ENCODE measurements around the gene HRK.

Gene HRK

GRCh38 chr12:116915326-116915725 is 34.1 kb upstream of the HRK start:
- H3K27me3 Mint-ChIP-seq (ENCODE audit: low read depth) = peaks cover 3% of the 10 kb centered on the region
- H3K4me3 Mint-ChIP-seq = no peak overlapping the region
- peaks cover 28% of the 10 kb centered on the region for H3K36me3 Mint-ChIP-seq (ENCODE audit: low read depth)
- H3K4me1 Mint-ChIP-seq (ENCODE audit: low read depth) = peaks cover 38% of the 10 kb centered on the region
- H3K27ac Mint-ChIP-seq = no peak overlapping the region
- H3K9me3 Mint-ChIP-seq = peaks cover 3% of the 10 kb centered on the region

- H3K4me3 Mint-ChIP-seq = peak within 1 kb of the TSS; percentile 80
- H3K27me3 Mint-ChIP-seq (ENCODE audit: low read depth) = peaks cover 34% of the 10 kb centered on the region
- peaks cover 19% of the 10 kb centered on the region for H3K36me3 Mint-ChIP-seq (ENCODE audit: low read depth)
- H3K27ac Mint-ChIP-seq = peak within 1 kb of the TSS; percentile 31
- H3K9me3 Mint-ChIP-seq = peaks cover 3% of the 10 kb centered on the region
- peaks cover 22% of the 10 kb centered on the region for H3K4me1 Mint-ChIP-seq (ENCODE audit: low read depth)
Measured at GRCh38 chr12:116910645-116911451, 29.6 kb upstream of the HRK start, which contains the start of gene FBXW8. Gene FBXW8, plus strand, starts transcription at chr12:116910950. Its CDS starts 88 bp downstream, at chr12:116911038.

GRCh38 chr12:116910280-116910644 is 29.0 kb upstream of the HRK start:
- Mint-ChIP-seq H3K36me3 (ENCODE audit: low read depth) (peaks cover 13% of the 10 kb centered on the region), H3K4me3 (peak overlapping the region; percentile 80), H3K27me3 (ENCODE audit: low read depth) (peaks cover 34% of the 10 kb centered on the region), H3K27ac (peak overlapping the region; percentile 31), H3K4me1 (ENCODE audit: low read depth) (peaks cover 20% of the 10 kb centered on the region), H3K9me3 (peaks cover 3% of the 10 kb centered on the region)

- peaks cover 62% of the 10 kb centered on the region for H3K27me3 Mint-ChIP-seq (ENCODE audit: low read depth)
- no peak overlapping the region for H3K27ac Mint-ChIP-seq
- H3K9me3 Mint-ChIP-seq = peaks cover 3% of the 10 kb centered on the region
- H3K4me1 Mint-ChIP-seq (ENCODE audit: low read depth) = peaks cover 4% of the 10 kb centered on the region
- H3K36me3 Mint-ChIP-seq (ENCODE audit: low read depth) = peaks cover 3% of the 10 kb centered on the region
- no peak overlapping the region for H3K4me3 Mint-ChIP-seq
Measured at GRCh38 chr12:116906285-116906684, 25.0 kb upstream of the HRK start.

DNA sequence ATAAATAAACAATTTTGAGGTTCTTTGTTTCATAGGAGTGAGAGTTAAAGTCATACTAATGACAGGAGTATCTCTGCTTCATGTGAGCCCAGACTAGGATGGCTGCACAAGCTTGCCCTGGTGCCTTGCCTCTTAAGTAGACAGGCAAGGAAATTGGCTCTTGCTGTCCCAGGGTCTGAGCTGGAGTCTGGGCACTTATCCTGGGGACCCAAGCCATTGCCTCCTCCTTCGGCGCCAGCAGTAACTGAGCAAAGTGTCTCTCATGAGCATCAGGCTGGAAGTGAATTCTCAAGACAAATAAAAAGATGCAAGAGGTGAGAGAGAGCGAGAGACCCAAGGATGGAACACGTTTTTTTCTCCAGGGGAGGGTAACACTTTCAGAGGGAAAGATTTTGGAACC is 22.6 kb upstream of the HRK start:
- Mint-ChIP-seq H3K27ac (no peak overlapping the region), H3K27me3 (ENCODE audit: low read depth) (peaks cover 64% of the 10 kb centered on the region), H3K4me3 (no peak overlapping the region), H3K4me1 (ENCODE audit: low read depth) (no peaks in the 10 kb centered on the region), H3K36me3 (ENCODE audit: low read depth) (no peaks in the 10 kb centered on the region), H3K9me3 (no peaks in the 10 kb centered on the region)

GRCh38 chr12:116901612-116902011 is 20.4 kb upstream of the HRK start:
- Mint-ChIP-seq H3K4me1 (ENCODE audit: low read depth) (no peaks in the 10 kb centered on the region), H3K36me3 (ENCODE audit: low read depth) (no peaks in the 10 kb centered on the region), H3K27me3 (ENCODE audit: low read depth) (peaks cover 52% of the 10 kb centered on the region), H3K4me3 (no peak overlapping the region), H3K27ac (no peak overlapping the region), H3K9me3 (no peaks in the 10 kb centered on the region)

DNA sequence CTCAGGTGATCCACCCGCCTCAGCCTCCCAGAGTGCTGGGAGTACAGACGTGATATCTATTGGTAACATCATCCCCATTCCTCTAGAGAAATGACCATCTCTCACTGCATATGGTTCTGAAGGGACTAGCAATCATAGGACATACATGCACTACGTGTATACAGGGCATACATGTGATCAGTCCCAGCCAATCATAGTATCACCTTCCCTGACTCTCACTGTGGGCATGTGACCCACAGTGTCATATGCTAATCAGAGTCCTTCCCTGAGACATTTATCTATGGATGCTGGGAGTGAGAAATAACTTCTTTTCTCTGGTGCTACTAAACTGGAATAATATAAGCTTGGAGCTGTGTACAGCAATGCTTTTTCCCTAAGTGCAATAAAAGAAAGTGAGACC is 17.4 kb upstream of the HRK start:
- Mint-ChIP-seq H3K27me3 (ENCODE audit: low read depth) (peaks cover 46% of the 10 kb centered on the region), H3K4me1 (ENCODE audit: low read depth) (no peaks in the 10 kb centered on the region), H3K27ac (no peak overlapping the region), H3K9me3 (no peaks in the 10 kb centered on the region), H3K36me3 (ENCODE audit: low read depth) (no peaks in the 10 kb centered on the region), H3K4me3 (no peak overlapping the region)

DNA sequence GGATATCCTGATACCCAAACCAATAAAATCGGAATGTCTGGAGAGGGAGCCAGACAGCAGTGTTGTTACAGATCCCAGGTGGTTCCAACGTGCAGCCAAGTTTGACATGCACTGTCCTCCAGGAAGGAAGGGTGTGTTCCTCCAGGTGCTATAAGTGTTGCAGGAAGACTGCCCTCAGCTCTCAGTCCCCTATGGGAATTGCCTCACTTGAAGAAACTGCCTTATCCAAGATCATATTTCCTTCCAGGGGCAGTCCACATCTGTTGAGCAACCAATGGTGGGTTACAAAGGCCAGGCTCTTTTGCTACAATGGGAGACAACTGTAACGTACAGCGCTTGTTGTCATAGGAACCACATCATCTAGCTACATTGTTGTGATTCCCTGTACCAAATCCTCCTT is 16.2 kb upstream of the HRK start:
- H3K36me3 Mint-ChIP-seq (ENCODE audit: low read depth) = no peaks in the 10 kb centered on the region
- H3K4me3 Mint-ChIP-seq = no peak overlapping the region
- H3K4me1 Mint-ChIP-seq (ENCODE audit: low read depth) = no peaks in the 10 kb centered on the region
- peaks cover 40% of the 10 kb centered on the region for H3K27me3 Mint-ChIP-seq (ENCODE audit: low read depth)
- no peak overlapping the region for H3K27ac Mint-ChIP-seq
- no peaks in the 10 kb centered on the region for H3K9me3 Mint-ChIP-seq

GRCh38 chr12:116896411-116896924 is 15.2 kb upstream of the HRK start:
- Mint-ChIP-seq H3K27me3 (ENCODE audit: low read depth) (peaks cover 30% of the 10 kb centered on the region), H3K4me3 (no peak overlapping the region), H3K9me3 (no peaks in the 10 kb centered on the region), H3K4me1 (ENCODE audit: low read depth) (no peaks in the 10 kb centered on the region), H3K36me3 (ENCODE audit: low read depth) (no peaks in the 10 kb centered on the region), H3K27ac (no peak overlapping the region)

DNA sequence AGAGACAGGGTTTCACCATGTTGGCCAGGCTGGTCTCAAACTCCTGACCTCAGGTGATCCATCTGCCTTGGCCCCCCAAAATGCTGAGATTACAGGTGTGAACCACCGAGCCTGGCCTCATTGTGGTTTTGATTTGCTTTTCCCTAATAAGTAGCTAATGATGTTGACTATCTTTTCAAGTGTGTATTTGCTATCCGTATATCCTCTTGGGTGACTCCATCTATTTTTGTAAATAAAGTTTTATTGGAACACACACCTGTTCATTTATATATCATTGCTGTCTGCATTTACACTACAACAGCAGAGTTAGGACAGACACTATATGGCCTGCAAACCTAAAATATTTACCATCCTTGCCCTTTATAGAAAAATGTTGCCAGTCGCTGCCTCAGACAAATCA is 13.7 kb upstream of the HRK start:
- Mint-ChIP-seq H3K27me3 (ENCODE audit: low read depth) (peaks cover 32% of the 10 kb centered on the region), H3K36me3 (ENCODE audit: low read depth) (no peaks in the 10 kb centered on the region), H3K4me1 (ENCODE audit: low read depth) (no peaks in the 10 kb centered on the region), H3K27ac (no peak overlapping the region), H3K9me3 (no peaks in the 10 kb centered on the region), H3K4me3 (no peak overlapping the region)

DNA sequence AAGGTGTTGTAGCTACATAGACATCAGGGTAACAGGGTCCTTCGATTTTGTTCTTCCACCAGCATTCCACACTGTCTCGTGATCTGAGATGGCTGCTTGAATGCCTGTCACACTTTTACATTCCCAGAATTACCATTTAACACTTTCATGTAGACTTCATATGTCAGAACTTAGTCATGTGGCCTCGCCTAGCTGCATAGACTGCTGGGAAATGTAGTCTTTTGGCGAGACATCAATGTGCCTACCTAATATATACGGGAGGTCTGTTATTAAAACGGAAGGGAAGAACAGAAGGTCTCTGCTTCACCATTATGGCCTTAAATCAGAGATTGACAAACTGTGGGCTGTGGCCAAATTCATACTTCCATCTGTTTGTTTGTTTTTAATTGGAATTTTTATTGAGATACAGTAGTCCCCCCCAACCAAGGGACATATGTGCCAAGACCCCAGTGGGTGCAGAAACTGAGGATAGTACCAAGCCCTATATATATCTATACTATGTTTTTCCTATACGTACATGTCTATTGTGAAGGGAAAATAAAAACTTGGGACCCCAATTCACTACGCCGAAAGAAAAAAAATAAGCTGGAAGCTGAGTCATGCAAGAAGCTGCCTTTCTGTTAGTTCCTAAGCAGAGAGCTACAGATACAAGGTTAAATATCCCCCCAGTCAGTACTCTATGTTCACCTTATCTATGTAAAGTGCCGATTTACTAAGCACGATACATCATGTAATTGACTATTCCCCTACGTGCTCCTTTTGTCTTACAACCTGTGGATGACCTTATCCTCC is 11.3 kb upstream of the HRK start:
- no peaks in the 10 kb centered on the region for H3K4me1 Mint-ChIP-seq (ENCODE audit: low read depth)
- peaks cover 27% of the 10 kb centered on the region for H3K27me3 Mint-ChIP-seq (ENCODE audit: low read depth)
- no peak overlapping the region for H3K27ac Mint-ChIP-seq
- no peak overlapping the region for H3K4me3 Mint-ChIP-seq
- H3K9me3 Mint-ChIP-seq = no peaks in the 10 kb centered on the region
- no peaks in the 10 kb centered on the region for H3K36me3 Mint-ChIP-seq (ENCODE audit: low read depth)

DNA sequence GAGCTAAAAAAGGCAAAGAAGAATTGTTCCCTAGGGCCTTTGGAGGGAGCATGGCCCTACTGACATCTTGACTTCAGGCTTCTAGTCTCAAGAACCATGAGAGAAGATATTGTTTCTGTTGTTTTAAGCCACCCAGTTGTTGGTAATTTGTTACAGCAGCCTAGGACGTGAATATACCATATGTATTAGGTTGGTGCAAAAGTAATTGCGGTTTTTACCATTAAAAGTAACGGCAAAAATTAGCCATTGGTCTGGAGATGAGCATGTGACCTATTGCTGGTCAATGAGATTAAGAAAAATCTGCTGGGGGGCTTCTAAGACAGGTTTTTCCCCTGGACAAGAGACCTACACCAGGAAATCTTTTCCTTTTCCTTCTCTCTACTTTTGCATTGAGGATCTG is 9.8 kb upstream of the HRK start:
- no peaks in the 10 kb centered on the region for H3K4me1 Mint-ChIP-seq (ENCODE audit: low read depth)
- peaks cover 34% of the 10 kb centered on the region for H3K27me3 Mint-ChIP-seq (ENCODE audit: low read depth)
- H3K27ac Mint-ChIP-seq = no peak overlapping the region
- H3K9me3 Mint-ChIP-seq = no peaks in the 10 kb centered on the region
- no peaks in the 10 kb centered on the region for H3K36me3 Mint-ChIP-seq (ENCODE audit: low read depth)
- no peak overlapping the region for H3K4me3 Mint-ChIP-seq

GRCh38 chr12:116890330-116890729 is 9.1 kb upstream of the HRK start:
- no peak overlapping the region for H3K27ac Mint-ChIP-seq
- no peaks in the 10 kb centered on the region for H3K9me3 Mint-ChIP-seq
- peaks cover 31% of the 10 kb centered on the region for H3K27me3 Mint-ChIP-seq (ENCODE audit: low read depth)
- H3K4me1 Mint-ChIP-seq (ENCODE audit: low read depth) = no peaks in the 10 kb centered on the region
- no peak overlapping the region for H3K4me3 Mint-ChIP-seq
- no peaks in the 10 kb centered on the region for H3K36me3 Mint-ChIP-seq (ENCODE audit: low read depth)

DNA sequence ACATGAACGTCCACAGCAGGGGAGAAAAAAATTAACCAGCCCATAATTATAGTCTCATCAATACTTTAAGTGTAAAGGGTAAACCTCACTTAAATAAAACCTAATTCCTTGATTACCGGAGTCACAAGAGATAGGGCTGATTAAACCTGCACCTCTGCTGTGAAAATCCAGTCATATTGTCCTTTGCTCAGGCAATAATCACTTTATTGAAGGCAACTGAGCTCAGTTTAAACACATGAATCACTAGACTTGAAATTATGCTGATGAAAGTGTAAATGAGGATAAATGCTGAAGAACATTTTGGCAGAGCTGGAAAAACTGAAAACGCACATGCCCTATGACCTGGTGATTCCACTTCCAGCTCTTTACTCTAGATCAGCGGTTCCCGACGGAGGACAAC is 6.7 kb upstream of the HRK start:
- Mint-ChIP-seq H3K4me1 (ENCODE audit: low read depth) (no peaks in the 10 kb centered on the region), H3K27me3 (ENCODE audit: low read depth) (peaks cover 47% of the 10 kb centered on the region), H3K36me3 (ENCODE audit: low read depth) (no peaks in the 10 kb centered on the region), H3K4me3 (no peak overlapping the region), H3K27ac (no peak overlapping the region), H3K9me3 (no peaks in the 10 kb centered on the region)

DNA sequence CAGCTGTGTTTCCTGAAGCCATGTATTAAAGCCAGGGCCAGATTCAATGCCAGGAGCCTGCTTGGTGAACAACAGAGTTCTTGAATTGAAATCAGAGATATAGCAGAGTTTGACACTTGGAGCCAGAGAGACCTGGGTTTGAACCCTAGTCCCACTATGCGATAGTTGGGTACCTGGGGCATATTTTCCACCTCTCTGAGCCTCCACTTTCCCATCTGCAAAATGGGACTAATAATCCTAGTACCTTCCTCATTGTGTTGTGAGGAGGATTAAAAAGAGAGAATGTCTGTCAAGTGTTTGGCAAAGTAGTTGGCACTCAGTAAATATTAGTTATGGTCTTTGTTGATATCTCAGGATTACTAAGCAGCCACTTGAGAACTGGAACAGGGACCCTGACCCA is 6.0 kb upstream of the HRK start:
- Mint-ChIP-seq H3K27ac (no peak overlapping the region), H3K4me1 (ENCODE audit: low read depth) (peaks cover 4% of the 10 kb centered on the region), H3K9me3 (no peaks in the 10 kb centered on the region), H3K4me3 (no peak overlapping the region), H3K36me3 (ENCODE audit: low read depth) (no peaks in the 10 kb centered on the region), H3K27me3 (ENCODE audit: low read depth) (peaks cover 53% of the 10 kb centered on the region)
